Measurements from ENCODE around the gene HLA-A. TPM values are rescaled to one million over a fixed set of nuclear protein-coding genes. Genes with fewer than 3 reads are reported as not detected.
A peak's percentile ranks its signal among the peaks of the same experiment; 100 is the strongest.
"Not testable (repeated sequence)": the region's sequence is repeated elsewhere in the genome, so short reads cannot be mapped to it uniquely, and the experiment has no call there.

The HLA-A gene
- total RNA-seq, 1 experiment from 2014 or later: 451 TPM

GRCh38 chr6:29927275-29927569, 15.1 kb upstream of the HLA-A start:
- in situ Hi-C loops (cut with HindIII; ENCODE audit: low pct_unique_long_range_greater_than_20kb, low sequenced_read_pairs): no loop called here
- no peak for DNase-seq (ENCODE audit: low read depth, low spot score)

DNA sequence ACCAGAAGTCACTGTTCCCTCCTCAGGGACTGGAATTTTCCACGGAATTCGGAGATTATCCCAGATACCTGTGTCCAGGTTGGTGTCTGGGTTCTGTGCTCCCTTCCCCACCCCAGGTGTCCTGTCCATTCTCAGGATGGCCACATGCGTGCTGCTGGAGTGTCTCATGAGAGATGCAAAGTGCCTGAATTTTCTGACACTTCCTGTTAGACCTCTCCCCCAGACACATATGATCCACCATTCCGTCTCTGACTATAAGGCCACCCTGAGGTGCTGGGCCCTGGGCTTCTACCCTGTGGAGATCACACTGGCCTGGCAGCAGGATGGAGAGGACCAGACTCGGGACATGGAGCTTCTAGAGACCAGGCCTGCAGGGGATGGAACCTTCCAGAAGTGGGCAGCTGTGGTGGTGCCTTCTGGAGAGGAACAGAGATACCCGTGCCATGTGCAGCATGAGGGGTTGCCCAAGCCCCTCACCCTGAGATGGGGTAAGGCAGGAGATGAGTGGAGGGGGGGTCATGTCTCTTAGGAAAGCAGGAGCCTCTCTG, 14.4 kb upstream of the HLA-A start:
- no peak for DNase-seq (ENCODE audit: low read depth, low spot score)
- in situ Hi-C loops (cut with HindIII; ENCODE audit: low pct_unique_long_range_greater_than_20kb, low sequenced_read_pairs): no loop called here

GRCh38 chr6:29930047-29930446, 12.3 kb upstream of the HLA-A start:
- in situ Hi-C loops (cut with HindIII; ENCODE audit: low pct_unique_long_range_greater_than_20kb, low sequenced_read_pairs): not testable (repeated sequence)

GRCh38 chr6:29933955-29934354, 8.4 kb upstream of the HLA-A start:
- in situ Hi-C loops (cut with HindIII; ENCODE audit: low pct_unique_long_range_greater_than_20kb, low sequenced_read_pairs): no loop called here
- no peak for DNase-seq (ENCODE audit: low read depth, low spot score)

More at GRCh38 chr6:29930047-29930446, 12.3 kb upstream of the HLA-A start:
- DNase-seq (ENCODE audit: low read depth, low spot score): not testable (repeated sequence)

GRCh38 chr6:29935273-29935955, 6.9 kb upstream of the HLA-A start:
- in situ Hi-C loops (cut with HindIII; ENCODE audit: low pct_unique_long_range_greater_than_20kb, low sequenced_read_pairs): no loop called here
- DNase-seq (ENCODE audit: low read depth, low spot score): no peak

- in situ Hi-C loops (cut with HindIII; ENCODE audit: low pct_unique_long_range_greater_than_20kb, low sequenced_read_pairs): no loop called here
- peak; percentile 86 for DNase-seq (ENCODE audit: low read depth, low spot score)
Measured at GRCh38 chr6:29938746-29939508, 3.4 kb upstream of the HLA-A start.

GRCh38 chr6:29941016-29941415, 1.3 kb upstream of the HLA-A start:
- DNase-seq (ENCODE audit: low read depth, low spot score): no peak
- in situ Hi-C loops (cut with HindIII; ENCODE audit: low pct_unique_long_range_greater_than_20kb, low sequenced_read_pairs): no loop called here

DNA sequence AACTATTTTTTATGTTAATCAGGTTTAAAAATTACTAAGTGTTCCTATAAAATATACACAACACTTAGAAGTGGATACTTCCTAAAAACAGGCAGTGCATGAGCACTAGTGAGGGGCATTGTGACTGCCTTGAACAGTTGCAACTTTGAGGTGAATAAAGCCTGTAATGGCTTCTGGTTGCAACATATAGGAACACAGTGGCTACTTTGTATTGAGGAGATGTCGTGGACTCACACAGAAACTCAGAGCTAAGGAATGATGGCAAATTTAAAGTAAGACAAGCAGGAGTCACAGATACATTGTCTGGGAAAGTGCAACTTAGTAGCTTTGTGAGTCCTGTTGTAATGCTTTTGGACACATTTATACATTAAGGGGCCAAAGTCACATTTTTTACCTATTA, 861 bp upstream of the HLA-A start:
- in situ Hi-C loops (cut with HindIII; ENCODE audit: low pct_unique_long_range_greater_than_20kb, low sequenced_read_pairs): no loop called here
- DNase-seq (ENCODE audit: low read depth, low spot score): peak; percentile 47

- in situ Hi-C loops (cut with HindIII; ENCODE audit: low pct_unique_long_range_greater_than_20kb, low sequenced_read_pairs): no loop called here
- DNase-seq (ENCODE audit: low read depth, low spot score): peak; percentile 21
Measured at GRCh38 chr6:29941916-29942274, 437 bp upstream of the HLA-A start.

- no peak for DNase-seq (ENCODE audit: low read depth, low spot score)
- in situ Hi-C loops (cut with HindIII; ENCODE audit: low pct_unique_long_range_greater_than_20kb, low sequenced_read_pairs): no loop called here
Measured at GRCh38 chr6:29943053-29943966, 978 bp downstream of the HLA-A start.

- no peak for DNase-seq (ENCODE audit: low read depth, low spot score)
- in situ Hi-C loops (cut with HindIII; ENCODE audit: low pct_unique_long_range_greater_than_20kb, low sequenced_read_pairs): no loop called here
Measured at GRCh38 chr6:29945281-29945820, 3.0 kb downstream of the HLA-A start.

GRCh38 chr6:29946223-29947076, 4.1 kb downstream of the HLA-A start:
- no peak for DNase-seq (ENCODE audit: low read depth, low spot score)
- in situ Hi-C loops (cut with HindIII; ENCODE audit: low pct_unique_long_range_greater_than_20kb, low sequenced_read_pairs): no loop called here

DNA sequence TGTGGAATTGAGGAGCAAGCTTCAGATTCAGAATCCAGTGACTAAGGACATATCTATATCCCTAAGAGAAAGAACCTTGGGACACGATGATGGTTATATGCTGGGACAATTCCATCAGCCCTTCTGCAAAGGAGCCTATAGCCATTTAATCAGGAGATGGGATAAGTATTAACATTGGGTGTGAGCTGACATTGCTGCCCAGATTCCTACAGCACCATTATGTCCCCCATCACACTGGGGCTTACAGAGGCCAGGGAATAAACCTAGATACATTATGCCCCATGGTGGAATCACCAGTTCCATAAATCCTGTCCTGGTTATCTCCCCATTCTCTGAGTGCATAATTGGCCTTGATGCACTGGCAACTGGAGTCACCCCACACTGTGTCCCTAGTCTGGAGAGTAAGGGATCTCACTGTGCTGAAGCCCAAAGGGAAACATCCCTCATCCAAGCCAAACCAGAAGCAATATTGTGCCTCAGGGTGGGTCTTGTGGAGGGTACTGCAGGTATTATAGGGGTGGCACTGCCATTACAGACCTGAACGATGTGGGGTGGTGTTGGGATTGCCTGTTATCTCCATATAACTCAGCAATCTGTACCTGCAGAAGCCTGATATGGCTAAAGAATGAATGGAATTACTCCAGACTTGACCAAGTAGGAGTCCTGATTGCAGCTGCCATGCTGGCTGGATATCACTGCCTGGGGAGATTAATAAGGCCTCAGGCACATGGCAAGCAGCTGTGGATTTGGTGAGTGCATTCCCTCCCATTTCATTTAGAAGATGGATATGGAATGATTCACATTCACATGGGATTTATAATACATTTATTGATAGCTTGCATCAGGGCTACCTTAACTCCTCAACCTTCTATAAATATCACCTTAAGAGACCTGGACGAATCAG, 5.0 kb downstream of the HLA-A start:
- DNase-seq (ENCODE audit: low read depth, low spot score): no peak
- in situ Hi-C loops (cut with HindIII; ENCODE audit: low pct_unique_long_range_greater_than_20kb, low sequenced_read_pairs): no loop called here

- DNase-seq (ENCODE audit: low read depth, low spot score): no peak
Measured at GRCh38 chr6:29948277-29948676, 5.9 kb downstream of the HLA-A start.

DNA sequence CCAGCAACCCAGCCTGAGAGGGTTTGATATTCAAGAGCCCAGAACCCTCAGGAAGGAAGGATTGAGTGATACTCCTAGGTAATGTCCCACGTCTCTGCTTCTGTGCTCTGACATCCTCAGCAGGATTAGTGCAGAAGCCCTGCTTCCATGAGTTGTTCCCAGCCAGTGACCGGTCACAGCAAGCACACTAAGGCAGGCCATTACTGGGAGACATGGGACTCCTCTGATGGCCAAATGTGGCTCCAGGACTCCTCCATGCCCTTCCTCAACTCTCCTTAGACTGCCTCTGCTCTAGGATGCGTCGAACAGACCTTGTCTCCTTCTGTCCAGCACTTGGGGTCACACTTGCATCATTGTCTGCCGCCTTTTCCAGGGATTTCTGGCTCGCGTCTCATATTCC, 7.6 kb downstream of the HLA-A start:
- in situ Hi-C loops (cut with HindIII; ENCODE audit: low pct_unique_long_range_greater_than_20kb, low sequenced_read_pairs): no loop called here

More at GRCh38 chr6:29948277-29948676, 5.9 kb downstream of the HLA-A start:
- in situ Hi-C loops (cut with HindIII; ENCODE audit: low pct_unique_long_range_greater_than_20kb, low sequenced_read_pairs): no loop called here

DNA sequence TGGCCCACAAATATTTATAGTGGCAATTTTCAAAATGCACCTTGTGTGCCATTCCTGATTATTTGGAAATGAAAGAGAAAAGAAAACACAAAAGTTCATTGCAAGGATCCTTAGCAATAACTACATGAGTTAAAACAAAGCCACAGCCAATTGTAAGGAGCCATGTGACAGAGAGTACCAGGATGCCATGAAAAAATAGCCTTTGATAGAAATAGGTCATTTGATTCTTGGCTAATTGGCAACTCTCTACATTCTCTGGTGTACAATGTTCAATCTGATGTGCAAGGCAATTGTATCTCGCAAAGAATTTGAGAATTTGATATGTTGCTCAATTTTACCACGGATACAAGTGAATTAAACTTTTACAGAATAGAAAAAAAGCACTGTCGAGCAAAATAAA, 9.6 kb downstream of the HLA-A start:
- in situ Hi-C loops (cut with HindIII; ENCODE audit: low pct_unique_long_range_greater_than_20kb, low sequenced_read_pairs): no loop called here
- no peak for DNase-seq (ENCODE audit: low read depth, low spot score)

More for the DNA sequence above, 7.6 kb downstream of the HLA-A start:
- no peak for DNase-seq (ENCODE audit: low read depth, low spot score)
